GM12875 (cell line): Measurements from ENCODE around the gene MEGF11.

Experiments used
- H3K4me3 ChIP-seq: one replicate; pipeline ENCODE4 v1.5.1; 2011; ENCODE audit warnings: low read depth, low read length, control low read depth
- TF ChIP-seq, protein P1 (sequence below): IDR thresholded peaks from 2 replicates; pipeline ENCODE4 v1.5.1; 2011; ENCODE audit warnings: low read depth, mild to moderate bottlenecking, control low read depth, inconsistent platforms, low read length, moderate library complexity, borderline replicate concordance; ENCODE audit not compliant: insufficient read depth

The MEGF11 gene

DNA sequence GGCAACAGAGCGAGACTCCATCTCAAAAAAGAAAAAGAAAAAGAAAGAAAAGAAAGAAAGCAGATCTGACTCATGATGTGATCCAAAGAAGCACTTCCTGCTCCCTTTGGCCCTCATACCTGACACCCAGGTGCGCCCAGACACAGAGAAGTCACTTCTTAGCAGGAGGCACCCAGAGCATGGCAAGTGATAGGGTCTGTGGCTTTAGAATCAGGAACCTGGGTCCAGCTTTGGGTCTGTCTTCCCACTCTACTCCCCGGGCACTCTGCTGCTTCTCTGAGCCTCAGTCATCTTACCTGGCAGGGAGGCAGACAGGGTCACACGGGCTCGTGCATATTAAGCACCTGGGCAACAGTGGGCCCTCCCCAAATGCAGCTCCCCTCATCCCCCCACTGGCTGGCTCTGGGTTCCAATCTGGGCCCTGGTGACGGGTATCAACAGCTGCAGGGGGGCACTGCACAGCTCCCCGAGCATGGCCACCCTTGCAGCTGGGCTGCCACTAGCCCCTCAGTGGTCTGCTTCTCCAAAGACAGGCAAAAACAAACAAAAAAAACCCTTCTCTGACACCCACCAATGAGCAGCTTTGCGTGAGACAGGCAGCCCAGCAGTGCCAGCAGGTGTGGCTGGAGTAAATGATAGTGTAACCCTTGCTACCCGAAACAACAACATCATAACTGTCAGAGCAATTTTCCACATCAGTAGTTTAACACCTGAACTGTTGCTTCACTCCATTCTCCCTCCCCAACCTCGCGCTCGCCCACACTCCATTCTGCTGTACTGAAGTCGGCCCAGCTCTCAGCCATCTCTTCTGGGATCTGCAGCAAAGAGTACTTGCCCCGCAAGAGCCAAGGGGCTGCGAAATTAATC is 99.8 kb downstream of the MEGF11 start:
- TF ChIP-seq, protein P1, sequence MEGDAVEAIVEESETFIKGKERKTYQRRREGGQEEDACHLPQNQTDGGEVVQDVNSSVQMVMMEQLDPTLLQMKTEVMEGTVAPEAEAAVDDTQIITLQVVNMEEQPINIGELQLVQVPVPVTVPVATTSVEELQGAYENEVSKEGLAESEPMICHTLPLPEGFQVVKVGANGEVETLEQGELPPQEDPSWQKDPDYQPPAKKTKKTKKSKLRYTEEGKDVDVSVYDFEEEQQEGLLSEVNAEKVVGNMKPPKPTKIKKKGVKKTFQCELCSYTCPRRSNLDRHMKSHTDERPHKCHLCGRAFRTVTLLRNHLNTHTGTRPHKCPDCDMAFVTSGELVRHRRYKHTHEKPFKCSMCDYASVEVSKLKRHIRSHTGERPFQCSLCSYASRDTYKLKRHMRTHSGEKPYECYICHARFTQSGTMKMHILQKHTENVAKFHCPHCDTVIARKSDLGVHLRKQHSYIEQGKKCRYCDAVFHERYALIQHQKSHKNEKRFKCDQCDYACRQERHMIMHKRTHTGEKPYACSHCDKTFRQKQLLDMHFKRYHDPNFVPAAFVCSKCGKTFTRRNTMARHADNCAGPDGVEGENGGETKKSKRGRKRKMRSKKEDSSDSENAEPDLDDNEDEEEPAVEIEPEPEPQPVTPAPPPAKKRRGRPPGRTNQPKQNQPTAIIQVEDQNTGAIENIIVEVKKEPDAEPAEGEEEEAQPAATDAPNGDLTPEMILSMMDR, result no peak
- H3K4me3 ChIP-seq, result peak overlapping the region; percentile 10

DNA sequence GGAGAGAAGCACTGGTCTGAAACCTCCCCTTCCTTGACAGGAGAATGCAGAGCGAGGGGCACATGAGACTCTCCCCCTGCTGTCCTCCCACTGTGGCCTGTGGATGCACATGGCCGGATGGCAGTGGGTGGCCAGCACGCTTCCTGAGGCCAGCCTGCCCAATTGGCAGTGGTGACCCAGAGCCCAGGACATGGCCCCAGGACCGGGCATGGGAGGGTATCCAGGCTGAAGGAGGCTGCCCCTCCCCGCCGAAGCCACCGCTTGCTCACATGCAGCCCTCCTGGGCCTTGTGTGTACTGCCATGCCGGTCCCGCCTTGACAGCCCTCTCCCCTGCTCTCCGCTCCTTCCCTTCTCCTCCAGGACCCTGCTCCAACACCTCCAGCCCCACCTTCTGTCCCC is 100.9 kb downstream of the MEGF11 start:
- TF ChIP-seq, protein P1, result no peak
- no peak overlapping the region for H3K4me3 ChIP-seq

DNA sequence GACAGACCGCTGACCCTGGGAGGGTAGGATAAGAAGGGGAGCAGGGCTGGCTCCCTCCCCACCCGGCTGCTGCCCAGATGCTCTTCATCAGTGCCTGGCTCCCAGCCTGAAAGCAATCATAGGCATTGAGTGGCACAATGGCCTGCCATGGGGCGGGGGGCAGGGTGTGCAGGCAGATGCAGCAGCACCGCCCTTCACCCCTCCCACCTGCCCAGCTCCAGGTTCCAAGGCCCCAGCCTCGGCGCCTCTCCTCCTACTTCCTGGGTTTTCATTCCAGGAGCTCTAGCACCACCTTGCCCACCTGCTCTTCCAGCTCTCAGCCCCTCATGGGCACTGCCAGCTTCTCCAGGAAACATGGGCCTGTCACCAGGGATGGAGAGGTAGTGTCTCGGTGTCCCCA is 101.7 kb downstream of the MEGF11 start:
- TF ChIP-seq, protein P1, result no peak
- no peak overlapping the region for H3K4me3 ChIP-seq

DNA sequence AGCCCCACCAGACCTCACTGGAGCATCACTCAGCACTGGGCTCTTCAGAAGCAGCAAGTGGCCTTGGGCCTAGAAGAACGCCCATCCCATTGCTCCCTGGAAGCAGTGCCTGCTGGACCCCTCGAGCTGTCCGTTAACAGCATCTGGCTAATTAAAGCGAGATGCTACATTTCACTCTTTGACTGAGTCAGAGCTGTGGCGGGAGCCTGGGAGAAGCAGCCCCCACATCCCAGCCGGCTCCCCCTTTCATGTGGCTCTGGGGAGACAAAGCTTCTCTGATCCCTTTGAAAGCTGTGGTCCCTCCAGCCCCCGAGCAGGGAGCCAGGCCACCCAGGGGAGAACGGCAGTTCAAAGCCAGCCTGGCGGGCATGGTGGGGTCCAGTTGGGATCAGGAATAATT is 103.7 kb downstream of the MEGF11 start:
- TF ChIP-seq, protein P1, result no peak
- no peak overlapping the region for H3K4me3 ChIP-seq

DNA sequence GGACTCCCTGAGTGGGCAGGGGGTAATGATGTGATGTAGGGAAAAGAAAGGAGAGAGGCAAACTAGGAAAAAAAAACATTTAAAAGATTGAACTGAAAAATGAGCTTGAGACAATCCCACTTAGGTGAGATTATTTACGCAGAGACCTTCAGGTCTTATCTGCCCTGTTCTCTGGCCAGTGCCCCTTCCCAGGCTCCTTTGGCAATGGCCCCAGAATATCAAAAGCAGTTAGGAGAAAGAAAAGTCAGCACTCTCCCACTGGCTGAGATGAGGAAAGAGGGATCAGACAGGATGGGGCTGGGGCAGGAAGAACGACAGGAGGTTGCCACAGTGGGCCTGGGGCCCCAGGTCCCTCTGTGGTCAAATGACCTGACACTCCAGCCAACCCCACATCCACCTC is 105.4 kb downstream of the MEGF11 start:
- H3K4me3 ChIP-seq, result no peak overlapping the region
- TF ChIP-seq, protein P1, result no peak

DNA sequence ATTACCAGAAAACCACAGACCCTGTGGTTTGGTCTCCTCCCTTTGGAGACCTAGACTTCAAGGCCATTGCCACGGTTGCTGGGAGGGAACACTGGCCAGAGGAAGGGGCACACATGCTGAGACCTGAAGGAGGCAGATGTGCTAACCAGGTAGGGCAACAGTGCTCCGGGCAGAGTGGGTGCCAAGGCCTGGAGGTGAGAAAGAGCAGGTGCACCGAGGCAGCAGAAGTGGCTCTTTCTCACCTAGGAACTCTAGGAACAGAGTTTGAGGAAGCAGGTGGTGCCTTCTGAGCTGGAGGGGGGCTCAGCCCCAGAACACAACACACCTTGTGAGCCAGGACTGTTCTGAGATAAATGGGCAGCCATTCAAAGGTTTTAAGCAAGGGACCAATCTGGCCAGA is 106.1 kb downstream of the MEGF11 start:
- TF ChIP-seq, protein P1, result no peak
- H3K4me3 ChIP-seq, result no peak overlapping the region

DNA sequence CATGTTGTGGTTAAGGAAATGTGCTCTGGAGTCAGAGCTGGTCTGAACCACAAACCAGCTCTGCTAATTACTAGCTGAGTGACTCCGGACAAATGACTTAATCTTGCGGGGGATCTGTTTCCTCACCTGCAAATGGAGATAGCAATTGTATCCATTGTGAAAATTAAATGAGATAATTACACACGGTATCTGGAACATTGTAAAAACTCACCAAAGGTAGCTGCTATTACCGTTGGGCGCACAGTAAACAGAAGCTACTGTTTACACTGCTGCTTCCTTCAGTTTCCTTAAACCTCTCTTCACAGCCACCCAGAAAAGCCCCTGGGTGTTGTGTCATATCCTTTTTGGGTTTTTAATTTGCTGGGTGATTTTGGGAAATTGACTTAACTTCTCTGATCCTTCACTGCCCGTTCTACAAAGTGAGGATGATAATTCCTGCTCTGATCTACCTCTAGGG is 107.8 kb downstream of the MEGF11 start:
- no peak overlapping the region for H3K4me3 ChIP-seq
- TF ChIP-seq, protein P1, result no peak
